Activated CD8-positive, alpha-beta memory T cell treated with anti-CD3 and anti-CD28 coated beads, Interleukin-2, amount 10 ng/mL, durations not matched to agents 7 days and 5 days (primary cell): ENCODE data around the gene ATG9A. TPM values are rescaled to one million over a fixed set of nuclear protein-coding genes. Genes with fewer than 3 reads are reported as not detected.

Source experiments
- ATAC-seq: fragments of 150-1000 bp; cut with Tn5 transposase; one replicate; pipeline ENCODE4 v1.10.0; 2021; ENCODE audit warnings: moderate library complexity
- CTCF ChIA-PET: fragments of 350-600 bp; sonication (Branson Sonifier 250); formaldehyde crosslinking; loops from one replicate; lab custom pipeline; 2021; ENCODE audit warnings: antibody characterized with exemption; lab: Charles Lee
- DNase-seq: peaks from one replicate; pipeline ENCODE4 v3.0.0-alpha.2; 2020
- H3K27ac Mint-ChIP-seq: one replicate; pipeline ENCODE4 v1.8.0; 2021; ENCODE audit warnings: mild to moderate bottlenecking, mixed read lengths
- H3K27me3 Mint-ChIP-seq: one replicate; pipeline ENCODE4 v1.8.0; 2021; ENCODE audit warnings: mixed read lengths
- H3K36me3 Mint-ChIP-seq: one replicate; pipeline ENCODE4 v1.8.0; 2021; ENCODE audit warnings: mild to moderate bottlenecking, mixed read lengths
- H3K4me1 Mint-ChIP-seq: one replicate; pipeline ENCODE4 v1.8.0; 2021; ENCODE audit warnings: mixed read lengths
- H3K4me3 Mint-ChIP-seq: one replicate; pipeline ENCODE4 v1.8.0; 2021; ENCODE audit warnings: mild to moderate bottlenecking, moderate library complexity, mixed read lengths
- H3K9me3 Mint-ChIP-seq: one replicate; pipeline ENCODE4 v1.8.0; 2022; ENCODE audit warnings: low read depth, mixed read lengths
- total RNA-seq, 2 experiments: library from RNA; stranded (reverse); gene quantifications; one replicate each; pipeline ENCODE4 v1.2.3, GENCODE V29; 2021

ATG9A gene
- total RNA-seq, 2 experiments from 2014 or later, result 56.6 to 60.7 TPM

DNA sequence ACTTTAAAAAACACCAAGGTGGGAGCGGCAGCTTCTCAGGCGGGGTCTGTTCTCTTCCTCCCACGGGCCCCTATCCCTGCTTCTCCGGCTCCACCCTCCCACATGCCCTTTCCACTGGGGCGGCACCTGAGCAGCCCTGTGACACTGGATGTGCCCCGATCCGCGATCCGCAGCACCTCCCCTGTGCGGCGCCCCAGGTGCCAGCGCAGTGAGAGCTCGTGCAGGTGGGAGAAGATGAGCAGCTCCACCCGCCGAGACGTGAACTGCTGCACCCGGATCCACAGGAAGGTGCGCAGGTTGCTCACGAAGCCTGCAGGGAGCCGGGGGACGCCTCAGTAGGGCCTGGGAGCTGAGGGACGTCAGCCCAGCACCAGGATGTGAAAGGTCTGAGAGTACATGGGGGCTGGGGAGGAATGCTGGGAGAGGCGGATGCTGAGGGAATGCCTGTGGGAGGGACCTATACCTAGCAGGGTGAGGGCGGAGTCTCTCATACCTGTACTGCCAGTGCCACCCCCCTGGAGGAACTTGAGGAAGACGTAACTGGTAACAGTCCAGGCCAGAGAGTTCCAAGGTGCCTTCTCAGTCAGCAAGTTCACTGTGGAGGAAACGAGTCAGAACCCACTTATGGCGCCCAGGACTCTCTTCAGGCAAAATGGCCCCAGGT lies 13.4 kb downstream of the ATG9A start:
- no peak overlapping the region for H3K4me3 Mint-ChIP-seq
- H3K27ac Mint-ChIP-seq, result no peak overlapping the region
- H3K4me1 Mint-ChIP-seq, result peaks cover 35% of the 10 kb centered on the region
- DNase-seq (no peak), ATAC-seq (no peak)
- CTCF ChIA-PET, result interaction anchor here (0.9 to 7.9 kb wide), 10 partner anchors 9 to 83 kb away, joined by 3 to 92 read pairs (median 6); partner anchors contain the start of genes ANKZF1, ATG9A, DNAJB2 and NHEJ1
- H3K9me3 Mint-ChIP-seq, result no peaks in the 10 kb centered on the region
- no peaks in the 10 kb centered on the region for H3K27me3 Mint-ChIP-seq
- peaks cover 15% of the 10 kb centered on the region for H3K36me3 Mint-ChIP-seq

DNA sequence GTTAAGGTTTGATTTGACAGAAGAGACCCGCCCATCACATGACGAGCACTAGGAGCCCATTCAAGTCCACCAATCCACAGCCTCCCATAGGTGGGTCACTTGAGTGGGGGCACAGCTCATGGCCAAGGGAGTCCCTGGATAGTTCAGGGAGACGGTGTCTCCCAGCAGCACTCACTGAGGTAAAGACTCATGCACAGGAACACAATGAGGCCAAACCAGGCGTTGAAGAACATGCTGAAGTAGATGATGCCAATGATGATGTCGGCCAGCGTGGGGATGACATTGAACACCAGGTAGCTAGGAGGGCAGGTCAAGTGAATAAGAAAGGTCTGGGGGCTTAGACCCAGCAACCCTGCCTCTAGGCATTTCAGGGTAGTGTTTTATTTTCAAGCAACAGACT lies 14.7 kb downstream of the ATG9A start:
- H3K27me3 Mint-ChIP-seq, result no peaks in the 10 kb centered on the region
- no peak for DNase-seq
- H3K4me1 Mint-ChIP-seq, result peaks cover 47% of the 10 kb centered on the region
- ATAC-seq, result no peak
- no peak overlapping the region for H3K4me3 Mint-ChIP-seq
- no peaks in the 10 kb centered on the region for H3K9me3 Mint-ChIP-seq
- H3K27ac Mint-ChIP-seq, result no peak overlapping the region
- CTCF ChIA-PET, result interaction anchor here (7.7 to 7.9 kb wide), 2 partner anchors 43 to 57 kb away, joined by 66 to 92 read pairs; partner anchors contain the start of genes NHEJ1 and SLC23A3
- peaks cover 14% of the 10 kb centered on the region for H3K36me3 Mint-ChIP-seq

DNA sequence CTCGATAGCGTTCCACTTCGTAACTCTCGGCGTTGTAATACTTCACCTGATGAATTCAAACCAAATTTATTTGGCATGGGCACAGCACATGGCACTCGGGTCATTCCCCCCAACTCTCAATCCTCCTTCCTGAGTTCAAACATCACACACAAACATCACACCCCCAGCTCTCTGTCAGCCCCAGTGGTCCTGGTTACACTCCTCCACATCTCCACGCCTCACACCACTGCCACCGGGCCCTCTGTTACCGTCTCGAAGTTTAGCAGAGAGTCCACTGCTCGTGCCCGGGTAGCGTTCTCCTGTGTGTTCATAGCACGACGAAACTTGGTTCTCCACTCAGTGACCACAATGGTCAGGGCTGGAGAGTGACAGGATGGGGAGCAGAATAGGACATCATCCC lies 15.3 kb downstream of the ATG9A start:
- H3K36me3 Mint-ChIP-seq, result peaks cover 17% of the 10 kb centered on the region
- DNase-seq, result no peak
- peak overlapping the region; percentile 3 for H3K27ac Mint-ChIP-seq
- ATAC-seq, result no peak
- no peaks in the 10 kb centered on the region for H3K27me3 Mint-ChIP-seq
- peaks cover 52% of the 10 kb centered on the region for H3K4me1 Mint-ChIP-seq
- H3K9me3 Mint-ChIP-seq, result no peaks in the 10 kb centered on the region
- CTCF ChIA-PET, result interaction anchor here (1.6 to 7.9 kb wide), 3 partner anchors 43 to 81 kb away, joined by 7 to 92 read pairs (median 66); partner anchors contain the start of genes NHEJ1 and SLC23A3
- H3K4me3 Mint-ChIP-seq, result no peak overlapping the region

DNA sequence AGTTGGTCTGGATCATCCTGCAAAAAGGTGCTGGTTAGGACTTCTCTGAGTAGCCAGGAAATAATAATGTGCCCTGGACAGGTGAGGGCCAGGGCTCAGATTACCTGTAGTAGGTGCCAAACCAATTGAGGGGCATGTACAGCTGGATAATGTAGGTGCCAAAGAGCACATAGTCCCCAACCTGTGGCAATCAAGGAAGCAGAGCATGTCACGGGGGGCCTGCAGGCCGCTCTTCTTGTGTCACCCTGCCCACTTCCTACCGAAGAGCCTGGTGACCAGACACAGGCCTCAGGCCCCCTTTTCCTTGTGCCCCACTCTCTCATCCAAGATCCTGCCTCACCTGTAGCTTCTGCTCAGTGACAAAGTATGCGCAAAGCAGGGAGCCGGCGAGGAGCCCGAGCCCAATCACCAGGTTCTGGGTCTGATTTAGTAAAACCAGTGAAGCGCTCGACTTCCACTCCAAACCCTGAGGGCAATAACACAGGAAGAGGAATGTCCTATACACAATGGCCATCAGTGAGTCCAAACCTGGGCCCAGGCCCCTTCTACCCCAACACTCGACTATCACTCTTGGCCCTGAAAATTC lies 15.9 kb downstream of the ATG9A start:
- H3K4me3 Mint-ChIP-seq, result no peak overlapping the region
- CTCF ChIA-PET, result interaction anchor here (0.9 to 7.9 kb wide), 7 partner anchors 32 to 81 kb away, joined by 3 to 92 read pairs (median 20); partner anchors contain the start of genes CNPPD1, NHEJ1, SLC23A3 and TUBA4A
- H3K4me1 Mint-ChIP-seq, result peaks cover 54% of the 10 kb centered on the region
- ATAC-seq, result no peak
- no peak overlapping the region for H3K27ac Mint-ChIP-seq
- no peak for DNase-seq
- H3K27me3 Mint-ChIP-seq, result no peaks in the 10 kb centered on the region
- H3K9me3 Mint-ChIP-seq, result no peaks in the 10 kb centered on the region
- H3K36me3 Mint-ChIP-seq, result peaks cover 23% of the 10 kb centered on the region

DNA sequence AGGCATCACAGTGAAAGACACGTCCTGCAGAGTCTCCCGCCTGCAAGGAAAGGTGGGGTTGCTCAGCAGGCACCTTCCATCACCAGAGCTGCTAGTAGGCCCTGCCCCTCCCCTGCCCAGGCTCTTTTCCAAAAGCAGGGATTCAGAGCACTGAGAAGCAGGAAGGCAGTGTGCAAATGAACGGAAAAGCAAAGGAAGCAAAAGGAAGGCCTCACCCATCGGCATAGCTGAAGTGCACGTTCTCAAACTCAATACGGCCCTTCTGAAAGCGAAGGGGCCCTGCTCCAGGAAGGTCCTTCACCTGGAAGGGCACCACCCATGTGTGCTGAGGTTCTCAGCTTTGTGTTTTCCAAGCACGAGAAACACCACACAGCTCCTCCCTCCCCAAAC lies 16.4 kb downstream of the ATG9A start:
- CTCF ChIA-PET, result interaction anchor here (0.9 to 7.9 kb wide), 8 partner anchors 15 to 82 kb away, joined by 3 to 92 read pairs (median 14); partner anchors contain the start of genes CNPPD1, NHEJ1, SLC23A3 and TUBA4A
- DNase-seq (no peak), ATAC-seq (no peak)
- Mint-ChIP-seq H3K4me3 (no peak overlapping the region), H3K9me3 (no peaks in the 10 kb centered on the region), H3K27ac (no peak overlapping the region), H3K27me3 (no peaks in the 10 kb centered on the region), H3K36me3 (peaks cover 28% of the 10 kb centered on the region), H3K4me1 (peaks cover 58% of the 10 kb centered on the region)

DNA sequence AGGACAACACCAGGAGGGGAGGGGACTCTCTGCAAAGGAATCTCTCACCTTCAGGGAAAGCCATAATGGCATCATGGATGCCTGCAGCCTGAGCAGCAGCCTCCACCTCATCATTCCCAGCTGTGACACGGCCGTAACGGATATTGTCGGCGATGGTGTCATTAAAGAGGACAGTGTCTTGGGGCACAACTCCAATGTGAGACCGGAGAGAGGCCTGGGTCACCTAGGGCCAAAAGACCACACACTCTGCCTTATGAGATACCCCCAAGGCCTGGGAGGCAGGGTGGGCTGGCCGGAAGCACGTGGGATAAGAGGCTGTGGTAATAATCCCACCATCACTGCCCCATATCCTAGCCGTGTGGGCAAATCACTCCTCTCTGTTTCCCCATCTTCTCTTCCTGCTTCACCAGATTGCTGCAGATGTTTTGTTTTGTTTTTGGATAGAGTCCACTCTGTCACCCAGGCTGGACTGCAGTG lies 18.5 kb downstream of the ATG9A start:
- no peak overlapping the region for H3K4me3 Mint-ChIP-seq
- CTCF ChIA-PET, result interaction anchor here (0.8 to 7.9 kb wide), 22 partner anchors 10 to 181 kb away, joined by 3 to 92 read pairs (median 6); partner anchors contain the start of genes ANKZF1, ATG9A, CNPPD1 and GLB1L

DNA sequence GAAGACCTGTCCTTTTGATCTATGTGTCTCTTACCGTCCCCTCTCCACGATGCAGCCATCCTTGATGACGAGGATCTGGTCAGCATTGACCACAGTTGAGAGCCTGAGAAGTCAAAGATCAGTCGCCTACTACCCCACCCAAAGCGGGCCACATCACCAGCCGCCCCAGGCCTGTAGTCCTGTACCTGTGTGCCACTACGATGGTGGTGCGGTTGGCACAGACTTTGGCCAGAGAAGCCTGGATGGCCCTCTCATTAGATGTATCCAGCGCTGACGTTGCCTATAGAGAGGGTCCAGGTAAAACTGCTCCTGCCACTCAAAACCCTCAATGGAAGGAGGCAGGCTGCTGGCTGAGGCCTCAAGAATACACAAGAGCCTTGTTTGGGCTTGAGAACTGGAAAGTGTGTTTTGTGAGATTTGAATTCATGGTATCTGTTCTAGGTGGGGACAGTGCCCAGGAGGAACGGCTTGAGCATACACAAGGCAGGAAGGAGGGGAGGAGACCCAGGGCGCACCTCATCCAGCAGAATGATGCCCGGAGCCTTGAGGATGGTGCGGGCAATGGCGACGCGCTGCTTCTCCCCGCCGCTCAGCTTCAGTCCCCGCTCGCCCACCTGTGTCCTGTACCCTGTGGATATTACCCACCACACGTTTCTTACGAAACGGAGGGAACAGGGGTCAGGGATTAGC lies 19.1 kb downstream of the ATG9A start:
- CTCF ChIA-PET, result interaction anchor here (1.4 to 7.9 kb wide), 9 partner anchors 20 to 181 kb away, joined by 3 to 92 read pairs (median 19); partner anchors contain the start of genes ANKZF1, ATG9A, CNPPD1 and NHEJ1
- H3K4me1 Mint-ChIP-seq, result peaks cover 60% of the 10 kb centered on the region

More for the DNA sequence above, 18.5 kb downstream of the ATG9A start:
- no peak for DNase-seq
- no peak for ATAC-seq
- H3K9me3 Mint-ChIP-seq, result no peaks in the 10 kb centered on the region
- H3K27me3 Mint-ChIP-seq, result no peaks in the 10 kb centered on the region
- H3K27ac Mint-ChIP-seq, result peak overlapping the region; percentile 93
- peaks cover 58% of the 10 kb centered on the region for H3K4me1 Mint-ChIP-seq
- H3K36me3 Mint-ChIP-seq, result peaks cover 26% of the 10 kb centered on the region

DNA sequence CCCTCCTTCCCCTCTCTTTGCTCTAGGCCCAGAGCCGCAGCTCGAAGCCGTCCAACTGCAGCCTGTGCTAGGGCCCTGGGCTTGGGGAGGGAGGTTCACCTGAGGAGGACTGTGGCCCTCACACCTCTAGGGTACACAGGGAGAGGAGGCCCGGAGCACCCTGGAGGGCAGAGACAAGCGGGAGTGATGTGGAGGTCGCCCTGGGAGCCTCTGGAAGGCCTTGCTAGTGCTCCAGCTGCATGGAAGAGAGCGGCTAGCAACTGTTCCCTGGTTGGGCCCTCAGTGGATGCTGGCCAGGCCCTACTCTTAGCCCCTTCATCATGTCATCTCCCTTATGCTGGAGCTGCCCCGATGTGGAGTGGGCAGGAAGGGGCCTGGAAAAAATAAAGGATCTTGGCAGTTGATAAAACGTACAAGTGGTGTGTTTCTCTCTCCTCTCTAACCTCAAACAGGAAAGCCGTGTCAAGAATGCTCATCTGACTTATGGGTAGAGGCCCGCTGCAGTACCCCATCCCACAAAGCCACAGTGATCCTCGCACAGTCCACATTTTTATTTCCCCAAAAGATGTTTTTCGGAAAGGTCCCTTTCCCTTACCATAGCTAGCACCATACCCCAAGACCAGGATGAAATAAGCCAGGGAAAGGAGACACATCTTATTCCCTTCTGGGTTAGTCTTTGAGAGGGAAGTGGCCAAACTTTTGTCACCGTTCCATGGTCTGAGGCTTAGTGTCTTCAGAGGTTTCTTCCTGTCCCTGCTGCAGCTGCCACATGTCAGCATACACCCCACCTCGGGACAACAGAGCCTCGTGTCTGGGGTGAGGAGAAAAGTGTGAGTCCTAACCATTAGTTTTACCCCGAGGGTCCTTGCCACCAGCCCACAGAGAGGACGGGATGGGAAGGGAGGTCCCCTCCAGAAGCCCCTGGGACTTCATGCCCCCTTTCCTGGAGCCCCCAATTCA lies 19.9 kb downstream of the ATG9A start:
- Mint-ChIP-seq H3K9me3 (peaks cover under 1% of the 10 kb centered on the region), H3K4me1 (peaks cover 58% of the 10 kb centered on the region), H3K27ac (peak overlapping the region; percentile 93), H3K36me3 (peaks cover 27% of the 10 kb centered on the region), H3K27me3 (no peaks in the 10 kb centered on the region), H3K4me3 (peak overlapping the region; percentile 81)
- ATAC-seq (no peak), DNase-seq (no peak)
- CTCF ChIA-PET, result interaction anchor here (1.2 to 6.9 kb wide), 7 partner anchors 29 to 86 kb away, joined by 3 to 65 read pairs (median 16); partner anchors contain the start of genes CNPPD1, DNAJB2 and SLC23A3

More for the DNA sequence above, 19.1 kb downstream of the ATG9A start:
- Mint-ChIP-seq H3K27ac (peak overlapping the region; percentile 93), H3K9me3 (no peaks in the 10 kb centered on the region), H3K27me3 (no peaks in the 10 kb centered on the region), H3K4me3 (no peak overlapping the region), H3K36me3 (peaks cover 26% of the 10 kb centered on the region)
- no peak for DNase-seq
- no peak for ATAC-seq

DNA sequence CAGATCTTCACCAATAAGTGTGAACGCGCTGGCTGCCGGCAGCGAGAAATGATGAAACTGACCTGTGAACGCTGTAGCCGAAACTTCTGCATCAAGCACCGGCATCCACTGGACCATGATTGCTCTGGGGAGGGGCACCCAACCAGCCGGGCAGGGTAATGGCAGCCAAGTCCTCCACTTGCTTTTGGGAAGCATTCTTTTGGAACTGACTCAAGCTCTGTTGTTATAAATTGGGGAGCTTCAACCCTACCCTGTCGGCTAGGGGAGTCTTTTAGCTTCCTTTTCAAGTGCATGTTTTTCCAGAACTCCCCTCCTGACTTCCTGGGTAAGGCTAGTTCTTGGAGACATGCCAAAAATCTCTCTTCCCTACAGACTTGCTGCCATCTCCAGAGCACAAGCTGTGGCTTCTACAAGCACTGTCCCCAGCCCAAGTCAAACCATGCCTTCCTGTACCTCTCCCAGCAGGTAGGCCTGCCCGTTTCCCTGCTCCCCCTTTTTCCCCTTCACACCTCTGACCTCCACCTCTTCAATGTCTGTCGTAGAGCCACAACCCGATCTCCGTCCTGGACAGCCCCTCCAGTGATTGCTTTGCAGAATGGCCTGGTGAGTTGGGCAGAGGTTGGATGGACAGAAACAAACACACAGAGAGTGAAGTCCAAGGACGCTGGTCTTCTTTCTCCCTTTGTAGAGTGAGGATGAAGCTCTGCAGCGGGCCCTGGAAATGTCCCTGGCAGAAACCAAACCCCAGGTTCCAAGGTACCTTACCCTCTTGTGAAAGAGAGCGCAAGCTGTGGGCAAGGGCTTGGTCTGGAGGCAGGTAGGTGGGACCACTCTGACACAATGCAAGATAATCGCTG lies 21.3 kb downstream of the ATG9A start:
- ATAC-seq, result no peak
- peak overlapping the region; percentile 81 for H3K4me3 Mint-ChIP-seq
- CTCF ChIA-PET, result interaction anchor here (1.0 to 6.9 kb wide), 8 partner anchors 27 to 87 kb away, joined by 3 to 65 read pairs (median 14); partner anchors contain the start of genes CNPPD1, DNAJB2 and SLC23A3
- peaks cover 27% of the 10 kb centered on the region for H3K36me3 Mint-ChIP-seq
- peak overlapping the region; percentile 93 for H3K27ac Mint-ChIP-seq
- H3K9me3 Mint-ChIP-seq, result peaks cover 5% of the 10 kb centered on the region
- no peak for DNase-seq
- no peaks in the 10 kb centered on the region for H3K27me3 Mint-ChIP-seq
- peaks cover 56% of the 10 kb centered on the region for H3K4me1 Mint-ChIP-seq

DNA sequence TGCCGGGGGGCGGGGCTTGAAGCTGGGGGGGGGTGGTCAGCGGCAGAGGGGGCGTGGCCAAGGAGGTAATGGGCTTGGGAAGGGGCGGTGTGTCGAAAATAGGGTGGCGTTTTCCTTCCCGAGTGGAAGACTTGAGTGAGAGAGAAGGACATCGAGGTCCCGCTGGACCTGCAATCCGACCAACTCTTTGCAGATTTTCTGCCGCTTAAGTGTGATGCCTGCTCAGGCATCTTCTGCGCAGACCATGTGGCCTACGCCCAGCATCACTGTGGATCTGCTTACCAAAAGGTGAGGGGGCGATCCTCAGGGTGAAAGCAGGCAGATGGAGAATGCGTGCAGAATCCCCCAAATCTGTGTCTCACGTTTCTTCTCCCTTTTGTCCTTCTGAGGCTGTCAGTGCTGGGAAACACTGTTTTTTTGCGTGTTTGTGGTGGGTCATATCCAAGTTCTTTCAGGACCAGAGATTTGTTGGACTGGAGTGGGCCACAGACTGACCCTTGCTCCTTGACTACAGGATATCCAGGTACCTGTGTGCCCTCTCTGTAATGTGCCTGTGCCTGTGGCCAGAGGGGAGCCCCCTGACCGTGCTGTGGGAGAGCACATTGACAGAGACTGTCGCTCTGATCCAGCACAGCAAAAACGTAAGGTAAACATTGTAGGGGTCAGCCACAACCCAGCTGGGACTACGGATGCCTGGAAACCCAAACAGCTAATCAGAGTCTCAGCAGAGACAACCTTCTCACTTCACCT lies 22.1 kb downstream of the ATG9A start:
- Mint-ChIP-seq H3K4me1 (peaks cover 56% of the 10 kb centered on the region), H3K4me3 (peak overlapping the region; percentile 81), H3K36me3 (peaks cover 28% of the 10 kb centered on the region), H3K9me3 (peaks cover 5% of the 10 kb centered on the region), H3K27ac (peak overlapping the region; percentile 93), H3K27me3 (no peaks in the 10 kb centered on the region)
- ATAC-seq (no peak), DNase-seq (no peak)
- CTCF ChIA-PET, result interaction anchor here (0.6 to 6.9 kb wide), 17 partner anchors 9 to 88 kb away, joined by 3 to 65 read pairs (median 7); partner anchors contain the start of genes ABCB6, CNPPD1, DNAJB2 and NHEJ1
